LNCaP clone FGC (cell line): Measurements from ENCODE around the gene SNRNP27.
A peak's percentile ranks its signal among the peaks of the same experiment; 100 is the strongest.
"Not testable (repeated sequence)": the region's sequence is repeated elsewhere in the genome, so short reads cannot be mapped to it uniquely, and the experiment has no call there.

ENCODE experiments used
- DNase-seq: peaks from one replicate; pipeline ENCODE4 v3.0.0-alpha.2; 2011; ENCODE audit warnings: low read depth
- H3K4me3 ChIP-seq: 2 replicates; pipeline ENCODE4 v1.5.1; 2011; ENCODE audit warnings: mild to moderate bottlenecking, low read depth, low read length, control low read depth
- CTCF ChIP-seq: IDR thresholded peaks from 2 replicates; pipeline ENCODE4 v1.5.1; 2012; ENCODE audit warnings: mild to moderate bottlenecking; ENCODE audit not compliant: control insufficient read depth, insufficient read depth; ENCODE audit errors: extremely low read depth

The SNRNP27 gene

GRCh38 chr2:69858261-69858660 is 35.5 kb upstream of the SNRNP27 start:
- TF ChIP-seq CTCF: no peak
- no peak for DNase-seq
- no peak overlapping the region for H3K4me3 ChIP-seq

GRCh38 chr2:69863298-69863697 is 30.5 kb upstream of the SNRNP27 start:
- TF ChIP-seq CTCF: no peak
- no peak for DNase-seq

GRCh38 chr2:69888451-69888850 is 5.3 kb upstream of the SNRNP27 start:
- no peak for TF ChIP-seq CTCF
- no peak for DNase-seq
- H3K4me3 ChIP-seq: no peak overlapping the region

More at GRCh38 chr2:69863298-69863697, 30.5 kb upstream of the SNRNP27 start:
- no peak overlapping the region for H3K4me3 ChIP-seq

GRCh38 chr2:69889302-69889701 is 4.5 kb upstream of the SNRNP27 start:
- no peak for DNase-seq
- no peak overlapping the region for H3K4me3 ChIP-seq
- TF ChIP-seq CTCF: no peak

GRCh38 chr2:69890881-69891280 is 2.9 kb upstream of the SNRNP27 start:
- no peak overlapping the region for H3K4me3 ChIP-seq
- no peak for TF ChIP-seq CTCF
- DNase-seq: no peak

- H3K4me3 ChIP-seq, DNase-seq: not testable (repeated sequence)
Observed at GRCh38 chr2:69892838-69893424, 825 bp upstream of the SNRNP27 start.

GRCh38 chr2:69894737-69895136 is 981 bp downstream of the SNRNP27 start:
- H3K4me3 ChIP-seq: peak overlapping the region; percentile 76
- not testable (repeated sequence) for DNase-seq

GRCh38 chr2:69902213-69902922 is 8.6 kb downstream of the SNRNP27 start:
- no peak overlapping the region for H3K4me3 ChIP-seq
- DNase-seq: no peak
- TF ChIP-seq CTCF: no peak
